ENCODE measurements around the gene SEMA4C.
"Not testable (repeated sequence)": the region's sequence is repeated elsewhere in the genome, so short reads cannot be mapped to it uniquely, and the experiment has no call there.

Gene SEMA4C

DNA sequence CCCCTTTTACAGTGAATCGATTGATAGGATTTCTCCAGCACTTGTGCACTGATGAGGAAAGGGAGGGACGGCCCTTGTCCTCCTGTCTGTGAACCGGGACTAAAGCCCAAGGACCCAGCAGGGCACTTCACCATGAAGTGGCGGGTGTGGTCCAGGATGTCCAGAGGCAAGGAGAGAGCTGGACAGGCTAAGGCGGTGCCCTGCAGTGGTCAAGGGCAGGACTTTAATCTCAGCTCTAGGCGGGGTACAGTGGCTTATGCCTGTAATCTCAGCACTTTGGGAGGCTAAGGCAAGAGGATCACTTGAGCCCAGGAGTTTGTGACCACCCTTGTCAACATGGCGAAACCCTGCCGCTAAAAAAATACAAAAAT lies 28.2 kb upstream of the SEMA4C start:
- no peak for DNase-seq

DNA sequence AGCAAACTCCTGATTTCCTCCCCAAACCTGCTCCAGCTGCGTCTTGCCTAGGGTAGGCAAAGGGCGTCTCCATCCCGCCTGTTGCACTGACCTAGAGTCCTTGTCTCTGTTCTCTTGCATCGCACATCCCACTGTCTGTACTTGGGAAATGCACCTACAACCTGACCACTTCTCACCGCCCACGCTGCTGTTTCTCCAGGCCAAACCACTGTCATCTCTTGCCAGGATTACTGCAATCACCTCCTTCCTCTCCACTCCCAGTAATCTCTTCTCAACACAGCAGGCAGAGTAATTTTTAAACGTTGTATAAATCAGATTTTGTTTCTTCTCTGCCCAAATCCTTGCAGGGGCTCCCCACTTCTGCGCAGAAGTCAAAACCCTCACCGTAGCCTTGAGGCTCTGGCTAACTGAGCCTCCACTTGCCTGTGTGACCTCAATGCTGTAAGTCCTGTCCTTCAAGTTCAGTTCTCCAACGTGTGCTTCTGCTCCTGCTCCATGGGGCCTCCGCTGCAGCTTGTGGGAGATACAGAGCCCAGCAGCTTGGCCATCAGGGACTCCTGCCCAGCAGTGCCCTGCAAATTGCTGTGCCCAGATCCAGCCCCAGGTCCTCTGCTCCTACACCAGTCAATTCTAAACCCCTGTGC lies 27.7 kb upstream of the SEMA4C start:
- DNase-seq: no peak

DNA sequence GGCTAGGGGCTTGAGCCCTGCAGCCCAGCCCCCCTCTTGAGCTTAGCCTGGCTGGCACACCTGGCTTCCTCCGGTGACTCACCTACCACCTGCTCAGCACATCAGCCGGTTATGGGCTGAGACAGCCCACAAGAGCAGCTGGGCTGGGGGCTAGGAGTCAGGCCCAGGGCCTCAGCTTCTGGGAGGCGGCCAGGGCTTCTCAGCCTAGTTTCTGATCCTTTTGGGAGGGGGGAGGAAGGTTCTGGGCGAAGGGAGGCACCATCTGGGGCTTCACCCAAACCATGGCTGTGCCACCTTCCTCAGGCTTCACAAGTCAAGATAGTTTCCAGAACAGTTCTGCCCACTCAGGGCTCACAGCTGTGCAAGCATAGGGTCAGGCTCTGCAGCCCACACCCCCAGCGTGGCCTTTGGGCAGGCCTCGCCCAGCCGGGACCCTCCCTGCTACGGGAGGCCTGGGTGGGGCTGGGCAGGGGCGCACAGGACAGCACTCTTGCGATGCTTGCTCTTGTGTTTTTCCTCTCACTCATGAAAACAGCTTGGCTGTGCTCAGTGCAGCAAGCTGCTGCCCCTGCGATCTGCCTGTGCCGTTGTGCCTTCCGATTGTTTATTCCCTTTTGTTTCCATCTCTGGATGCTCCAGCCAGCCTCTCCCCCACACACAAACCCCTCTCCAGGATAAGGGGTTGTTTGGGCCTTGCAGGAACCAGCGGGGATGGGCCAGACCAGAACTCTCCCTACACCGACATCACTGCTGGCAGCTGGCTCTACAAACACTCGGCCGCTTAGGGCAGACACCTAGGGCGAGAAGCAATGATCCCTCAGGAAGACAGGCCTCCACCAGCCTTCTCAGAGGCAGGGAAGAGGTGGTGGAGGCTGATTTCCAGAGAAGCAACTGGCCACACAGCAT lies 26.1 kb upstream of the SEMA4C start:
- DNase-seq: no peak

DNA sequence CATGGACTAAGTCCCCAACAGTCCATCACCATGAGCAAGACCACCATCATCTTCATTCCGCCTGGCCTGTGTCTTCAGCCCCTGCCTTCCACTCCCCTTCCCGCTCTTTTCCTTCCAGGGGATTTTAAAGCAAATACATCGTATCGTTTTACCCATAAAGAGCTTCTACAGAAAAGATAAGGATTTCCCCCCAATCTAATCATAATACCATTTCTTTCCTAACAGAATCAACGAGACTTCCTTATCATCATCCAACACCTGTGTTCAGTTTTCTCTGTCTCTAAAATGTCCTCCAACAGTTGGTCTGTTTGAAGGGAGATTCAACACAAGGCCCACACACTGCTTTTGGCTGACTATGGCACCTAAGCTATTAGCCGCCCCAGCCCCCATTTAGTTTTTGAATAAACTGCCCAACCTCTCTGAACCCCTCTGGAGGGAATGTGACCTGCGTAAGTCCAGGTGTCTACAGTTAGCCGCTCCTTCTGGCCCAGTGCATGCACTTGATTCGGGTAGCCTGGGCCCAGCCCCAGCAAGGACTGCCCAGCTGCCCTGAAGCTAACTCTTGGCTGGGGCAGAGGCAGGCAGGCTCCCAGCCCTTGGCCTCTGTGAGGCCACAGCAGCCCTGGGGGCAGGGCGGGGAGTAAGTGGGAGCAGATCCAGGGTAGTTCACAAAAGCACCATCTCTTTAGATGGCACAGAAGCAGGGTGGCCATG lies 25.3 kb upstream of the SEMA4C start:
- no peak for DNase-seq

DNA sequence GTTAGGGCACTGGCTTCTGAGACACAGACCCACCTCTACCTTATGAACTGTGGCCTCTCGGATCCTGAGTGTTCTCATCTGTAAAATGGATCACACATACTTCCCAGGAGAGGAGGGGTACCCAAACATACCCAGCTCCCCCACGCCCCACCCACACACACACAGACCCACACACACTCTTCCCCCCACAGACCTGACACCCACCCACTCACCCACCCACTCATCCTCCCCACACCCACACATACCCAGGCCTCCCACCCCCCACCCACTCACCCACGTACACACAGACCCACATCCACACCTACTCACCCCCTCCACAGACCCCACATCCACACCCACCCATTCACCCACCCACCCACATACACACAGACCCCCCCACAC lies 24.3 kb upstream of the SEMA4C start:
- no peak for DNase-seq

DNA sequence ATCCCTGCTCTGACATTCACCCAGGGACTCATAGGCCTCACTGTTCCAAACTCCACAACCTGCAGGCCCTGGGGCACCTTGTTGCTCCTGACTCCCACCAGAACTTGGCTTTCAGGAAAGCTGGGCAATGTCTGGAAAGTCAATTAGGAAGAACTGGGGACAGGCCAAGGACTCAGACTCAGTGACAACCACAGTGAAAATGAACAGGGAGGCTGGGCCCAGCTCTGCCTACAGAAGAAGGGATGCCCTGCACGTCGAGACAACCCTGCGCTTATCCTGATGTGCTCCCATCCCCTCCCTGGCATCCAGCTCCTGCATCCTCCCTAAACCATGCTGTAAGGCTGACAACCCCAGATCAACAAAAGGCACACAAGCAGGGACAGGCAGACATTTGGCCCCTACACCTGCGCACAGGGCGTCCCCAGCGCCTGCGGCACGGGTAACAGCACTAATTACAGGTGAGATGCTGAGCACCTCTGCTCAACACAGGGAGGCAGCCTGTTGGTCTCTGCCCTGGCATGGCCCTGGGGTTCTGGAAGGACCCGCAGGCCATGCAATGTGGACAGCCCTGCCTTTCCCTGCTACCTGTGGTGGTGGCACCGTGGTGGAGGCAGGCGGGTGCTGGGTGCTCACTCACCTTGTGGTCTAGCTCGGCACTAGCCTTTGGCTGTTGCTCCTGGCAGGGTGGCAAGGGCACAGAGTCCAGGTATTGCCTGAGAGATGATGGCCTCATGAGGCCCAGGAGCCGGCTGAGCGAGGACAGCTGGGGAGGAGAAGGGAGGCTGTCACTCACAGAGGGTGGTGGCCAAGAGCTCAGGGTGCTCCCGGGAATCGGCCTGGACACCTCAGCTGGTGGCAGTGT lies 23.6 kb upstream of the SEMA4C start:
- no peak for DNase-seq

DNA sequence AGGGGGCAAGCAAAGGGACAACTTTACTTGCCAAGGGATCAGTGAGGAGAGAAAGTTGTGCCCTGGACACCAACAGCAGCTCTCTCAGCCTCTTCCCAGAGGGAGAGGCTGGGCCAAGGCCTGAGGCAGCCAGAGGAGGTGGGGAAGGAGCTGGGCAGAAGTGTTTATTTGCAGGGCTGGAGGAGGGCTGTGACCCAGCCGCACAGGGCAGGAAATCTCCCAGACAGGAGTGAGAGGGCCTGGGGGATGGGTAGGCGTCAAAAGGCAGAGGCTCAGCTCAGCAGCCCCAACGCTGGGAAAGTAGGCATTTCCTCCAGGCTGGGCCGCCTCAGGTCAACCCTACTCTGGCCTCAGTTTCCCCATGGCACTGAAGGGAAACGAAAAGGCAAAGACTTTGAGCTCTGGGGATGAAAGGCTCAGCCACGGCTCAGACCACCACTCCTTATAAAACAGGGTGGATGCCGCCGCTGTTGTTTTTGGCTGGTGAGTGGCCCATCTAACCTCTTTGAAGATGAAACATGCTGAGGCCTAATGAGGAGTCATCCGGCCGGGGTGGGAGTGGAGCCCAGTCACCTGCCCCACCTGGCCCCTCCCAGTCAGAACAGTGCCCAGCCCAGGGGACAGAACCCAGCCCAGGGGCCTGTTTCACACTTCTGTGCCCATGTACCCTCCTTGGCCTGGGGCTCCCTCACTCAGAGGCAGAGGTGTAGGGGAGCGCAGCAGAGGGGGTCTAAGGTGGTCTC lies 21.9 kb upstream of the SEMA4C start:
- no peak for DNase-seq

DNA sequence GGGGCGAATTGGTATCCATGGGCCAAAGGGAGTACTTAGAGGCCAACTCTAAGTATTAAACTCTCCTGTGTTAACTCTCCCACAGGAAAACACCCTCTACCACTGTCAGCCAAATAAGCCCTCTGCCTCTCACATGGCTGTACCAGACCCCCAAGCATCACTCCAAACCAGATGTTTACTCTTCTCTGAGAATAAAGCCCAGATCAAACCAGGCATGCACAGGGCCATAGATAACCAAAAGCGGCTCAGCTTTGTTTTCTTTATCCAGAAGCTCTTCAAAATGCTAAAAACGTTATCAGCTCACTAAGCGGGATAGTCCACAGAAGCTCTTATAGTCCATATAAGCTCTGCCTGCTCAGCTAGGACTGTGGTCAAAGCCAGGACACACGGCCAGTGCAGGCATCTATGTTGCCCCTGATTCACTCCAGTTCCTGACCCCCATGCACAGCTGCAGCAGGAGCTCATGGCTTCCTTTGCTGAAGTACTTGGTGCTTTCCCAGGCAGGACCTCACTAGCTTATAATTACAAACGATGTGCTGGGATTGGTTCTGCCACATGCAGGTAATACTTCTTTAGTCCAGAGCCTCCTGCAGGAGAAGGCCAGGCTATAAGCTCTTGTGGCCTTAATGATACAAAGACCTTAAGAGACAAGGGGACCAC lies 21.0 kb upstream of the SEMA4C start:
- no peak for DNase-seq

DNA sequence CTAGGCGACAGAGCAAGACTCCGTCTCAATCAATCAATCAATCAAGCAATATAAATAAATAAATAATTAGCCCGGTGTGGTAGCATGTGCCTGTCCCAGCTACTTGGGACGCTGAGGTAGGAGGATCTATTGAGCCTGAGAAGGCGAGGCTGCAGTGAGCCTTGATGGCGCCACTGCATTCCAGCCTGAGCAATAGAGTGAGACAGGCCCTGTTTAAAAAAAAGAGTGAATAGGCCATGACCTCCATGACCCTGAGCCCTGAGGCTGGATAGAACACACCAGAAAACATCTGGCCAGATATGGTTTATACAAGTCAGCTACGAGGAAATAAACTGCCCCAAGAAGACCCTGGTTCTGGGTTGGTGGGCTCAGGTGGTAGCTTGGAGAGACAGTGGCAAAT lies 20.4 kb upstream of the SEMA4C start:
- DNase-seq: no peak

DNA sequence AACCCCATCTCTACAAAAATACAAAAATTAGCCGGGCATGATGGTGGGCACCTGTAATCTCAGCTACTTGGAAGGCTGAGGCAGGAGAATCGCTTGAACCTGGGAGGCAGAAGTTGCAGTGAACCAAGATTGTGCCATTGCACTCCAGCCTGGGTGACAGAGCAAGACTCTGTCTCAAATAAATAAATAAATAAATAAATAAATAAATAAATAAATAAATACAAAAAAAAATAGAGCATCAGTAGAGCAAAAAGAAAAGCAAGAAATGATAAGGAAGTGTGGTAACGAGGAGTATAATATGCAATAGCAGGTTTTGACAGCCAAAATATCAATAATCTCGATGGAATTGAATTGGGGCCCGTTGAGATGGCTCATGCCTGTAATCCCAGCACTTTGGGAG lies 19.6 kb upstream of the SEMA4C start:
- DNase-seq: not testable (repeated sequence)

DNA sequence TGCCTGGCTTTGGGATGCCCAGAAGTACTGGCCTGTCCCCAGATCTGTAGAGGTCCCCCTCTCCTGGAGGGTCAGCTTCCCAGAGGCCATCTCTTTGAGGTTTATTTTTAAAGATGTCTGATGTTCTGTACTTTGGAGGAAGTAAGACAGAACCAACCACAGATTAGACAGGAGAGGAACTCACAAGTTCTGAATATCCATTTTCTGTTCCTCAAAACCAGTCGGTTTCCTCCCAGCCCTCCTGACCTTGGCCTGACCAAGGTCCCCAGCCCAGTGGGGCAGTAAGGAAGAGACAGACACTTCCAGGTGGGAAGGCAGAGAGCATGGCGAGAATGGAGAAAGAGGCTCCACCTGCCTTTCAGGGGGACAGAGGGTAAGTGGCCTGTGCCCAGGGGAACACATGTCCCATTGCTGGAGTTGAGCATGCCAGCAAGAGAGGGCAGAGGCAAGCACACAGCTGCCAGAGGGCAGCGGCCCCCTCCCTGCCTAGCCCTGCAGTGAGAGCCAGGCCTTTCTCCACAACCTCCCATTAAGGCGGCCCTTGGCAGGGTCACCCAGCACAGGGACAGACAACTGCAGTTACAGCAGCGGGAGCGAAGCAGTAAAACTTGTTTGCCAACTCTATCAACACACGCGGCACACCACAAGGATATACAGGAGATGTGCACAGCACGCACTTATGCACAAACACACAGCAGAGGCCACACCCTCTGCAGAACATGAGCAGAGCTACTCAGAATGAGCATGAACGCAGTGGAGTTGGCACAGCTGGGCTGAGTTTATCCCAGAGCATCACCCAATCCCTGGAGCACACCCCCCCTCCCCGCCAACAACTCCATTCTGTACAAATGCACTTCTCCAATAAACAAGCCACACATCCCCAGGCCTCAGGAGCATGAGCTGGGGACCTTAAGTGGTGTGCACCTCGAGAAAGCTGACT lies 18.5 kb upstream of the SEMA4C start:
- no peak for DNase-seq

DNA sequence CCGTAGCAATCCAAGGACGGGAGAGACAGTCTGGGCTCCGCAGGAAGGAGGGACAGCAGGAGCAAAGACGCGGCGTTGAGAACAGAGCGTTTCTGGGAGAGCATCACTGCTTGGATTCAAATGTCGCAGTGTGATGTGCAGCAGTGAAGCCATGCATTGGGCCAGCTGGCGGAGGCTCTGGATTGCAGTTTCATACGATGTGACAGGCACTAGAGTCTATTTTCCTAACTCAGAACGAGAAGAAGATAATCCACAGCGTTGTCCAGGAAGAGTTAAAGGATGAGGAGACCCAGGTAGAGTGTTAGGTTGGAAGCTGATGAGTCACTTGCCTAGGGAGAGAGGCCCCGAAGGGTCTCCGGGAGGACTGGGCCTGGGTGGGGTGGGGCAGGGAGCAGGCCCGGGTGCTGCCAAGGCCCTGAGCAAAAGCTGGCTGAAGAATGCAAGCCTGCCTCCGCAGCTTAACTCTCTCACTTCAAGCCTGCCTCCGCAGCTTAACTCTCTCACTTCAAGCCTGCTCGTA lies 17.7 kb upstream of the SEMA4C start:
- DNase-seq: no peak

DNA sequence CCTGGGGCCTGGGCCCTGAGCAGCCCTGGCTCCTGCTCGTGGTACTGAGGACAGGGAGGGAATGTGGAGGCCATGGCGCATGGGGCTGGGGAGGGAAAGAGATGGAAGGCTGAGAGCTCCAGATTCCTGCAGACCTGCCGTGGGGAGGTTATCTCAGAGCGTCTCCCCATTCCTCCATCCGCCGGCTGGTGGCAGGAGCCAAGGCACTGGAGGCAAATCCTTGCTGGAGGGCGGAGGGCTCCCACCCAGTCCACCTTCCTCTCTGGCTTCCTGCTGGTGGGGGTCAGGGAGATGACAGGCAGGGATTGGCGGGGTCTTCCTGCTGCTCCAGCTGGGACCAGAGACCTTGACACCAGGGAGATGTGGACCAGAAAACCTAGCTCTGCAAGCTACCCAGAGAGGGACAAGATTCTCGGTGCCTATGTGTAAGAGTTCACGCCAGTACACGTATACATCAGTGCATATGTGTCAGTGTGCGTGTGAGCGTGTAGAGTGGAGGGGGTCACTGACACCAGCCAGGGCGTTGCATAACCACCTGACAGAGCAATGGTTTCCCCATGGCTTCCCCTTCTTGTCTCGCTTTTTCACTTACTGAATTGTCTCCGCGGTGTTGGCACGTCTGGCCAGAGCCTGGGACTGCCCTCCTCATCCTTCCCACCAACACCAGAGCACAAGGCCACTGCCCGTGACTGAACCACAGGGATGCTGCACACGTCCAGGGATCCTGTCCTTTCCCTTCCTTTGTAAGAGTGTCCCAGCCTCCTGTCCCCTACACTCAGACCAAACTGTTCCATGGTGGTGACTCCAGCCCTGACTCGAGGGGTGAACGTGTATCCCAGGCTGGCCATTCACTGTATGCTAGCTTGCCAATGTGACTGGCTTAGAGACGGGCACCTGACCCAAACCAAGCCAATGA lies 15.8 kb upstream of the SEMA4C start:
- no peak for DNase-seq

DNA sequence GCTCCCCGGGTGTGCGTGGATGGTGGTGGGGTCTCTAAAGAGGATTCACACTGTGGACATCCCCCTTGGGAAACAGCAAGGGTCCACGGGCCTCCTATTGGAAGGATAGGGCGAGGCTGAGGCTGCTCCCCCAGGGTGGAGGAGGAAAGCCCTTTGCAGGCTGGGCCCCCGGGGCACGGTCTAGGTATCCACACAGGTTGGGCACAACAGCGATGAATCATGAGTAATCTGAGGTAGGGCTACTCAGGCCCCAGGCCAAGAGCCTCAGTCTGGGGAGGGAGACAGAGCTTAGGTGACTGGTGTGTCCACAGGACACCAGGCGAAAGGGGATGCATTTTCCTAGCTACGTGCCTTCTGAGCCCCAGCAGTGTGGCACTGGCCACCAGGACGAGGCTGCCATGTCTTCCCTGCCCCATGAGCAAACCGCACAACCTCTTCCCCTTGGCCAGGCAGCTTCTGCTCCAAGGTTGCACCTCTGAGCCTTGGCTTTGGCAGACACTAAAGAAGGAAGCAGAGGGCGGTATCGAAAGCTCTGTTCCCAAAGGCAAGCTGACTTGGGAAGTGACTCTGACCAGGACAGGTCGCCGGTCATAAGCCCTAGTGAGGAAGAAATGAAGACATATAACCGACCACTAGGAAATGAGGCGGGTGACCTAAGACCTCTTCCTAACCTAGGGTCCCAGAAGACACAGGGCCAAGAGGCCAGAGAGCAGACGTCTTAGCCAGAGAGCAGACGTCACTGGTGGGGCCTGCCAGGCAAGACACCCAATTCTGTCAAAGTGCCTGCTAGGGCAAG lies 14.6 kb upstream of the SEMA4C start:
- DNase-seq: no peak

DNA sequence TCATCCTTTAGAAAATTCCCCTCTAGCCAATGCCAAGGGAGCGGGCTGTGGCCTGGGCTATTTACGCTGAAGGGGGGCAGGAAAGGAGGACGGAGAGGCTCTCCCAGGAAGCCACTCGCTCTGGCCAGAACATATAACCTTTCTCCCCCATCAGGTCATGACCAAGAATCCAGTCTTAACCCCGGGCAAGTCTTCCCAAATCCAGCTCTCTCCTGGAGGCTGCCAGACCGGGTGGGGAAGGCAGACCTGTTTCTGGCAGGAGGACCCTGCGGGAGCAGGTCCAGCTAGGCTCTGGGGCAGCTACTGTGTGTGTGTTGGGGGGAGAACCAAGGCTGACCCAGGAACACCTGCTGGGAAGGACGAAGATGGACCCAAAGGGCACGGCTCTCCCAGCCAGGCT lies 13.4 kb upstream of the SEMA4C start:
- DNase-seq: no peak

DNA sequence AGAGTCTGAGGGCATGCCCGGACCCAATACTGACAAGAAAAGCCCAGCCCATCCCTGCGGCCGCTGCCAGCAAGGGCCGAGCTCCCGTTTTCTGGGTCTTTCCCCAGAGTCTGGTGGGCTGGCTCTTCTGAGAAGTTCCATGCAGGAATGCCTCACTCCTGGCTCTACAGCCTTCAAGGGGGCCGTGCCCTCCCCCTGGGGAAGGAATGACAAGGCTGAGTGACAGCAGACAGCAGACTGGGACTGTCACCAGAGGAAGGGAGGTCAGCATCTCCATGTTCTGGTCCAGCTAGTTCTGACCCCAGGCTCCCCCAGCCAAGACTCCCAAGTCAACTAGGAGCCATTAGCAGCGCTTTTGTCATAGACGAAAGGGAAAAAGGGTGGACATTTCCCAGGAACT lies 13.0 kb upstream of the SEMA4C start:
- DNase-seq: no peak

DNA sequence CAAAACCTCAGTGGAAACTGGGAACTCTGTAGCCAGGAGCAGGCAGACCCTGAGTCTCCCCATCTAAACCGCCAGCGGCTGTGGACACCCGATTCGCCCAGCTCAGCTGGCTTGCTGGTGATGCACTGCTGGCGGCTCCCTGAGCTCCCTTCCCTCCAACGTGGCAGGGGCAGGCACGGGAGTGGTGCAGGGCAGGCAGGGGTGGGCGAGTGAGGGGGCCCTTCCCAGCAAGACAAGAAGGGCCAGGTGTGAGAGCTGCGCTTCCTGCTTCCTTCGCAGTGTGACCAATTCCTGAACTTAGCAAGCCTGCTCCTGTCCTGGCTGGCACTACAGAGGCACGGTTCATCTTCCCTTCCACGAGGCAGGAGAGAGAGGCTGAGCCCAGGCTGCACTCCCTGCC lies 12.3 kb upstream of the SEMA4C start:
- DNase-seq: no peak
